Measurements from ENCODE around the gene GPR3.

Gene GPR3, protein sequence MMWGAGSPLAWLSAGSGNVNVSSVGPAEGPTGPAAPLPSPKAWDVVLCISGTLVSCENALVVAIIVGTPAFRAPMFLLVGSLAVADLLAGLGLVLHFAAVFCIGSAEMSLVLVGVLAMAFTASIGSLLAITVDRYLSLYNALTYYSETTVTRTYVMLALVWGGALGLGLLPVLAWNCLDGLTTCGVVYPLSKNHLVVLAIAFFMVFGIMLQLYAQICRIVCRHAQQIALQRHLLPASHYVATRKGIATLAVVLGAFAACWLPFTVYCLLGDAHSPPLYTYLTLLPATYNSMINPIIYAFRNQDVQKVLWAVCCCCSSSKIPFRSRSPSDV

DNA sequence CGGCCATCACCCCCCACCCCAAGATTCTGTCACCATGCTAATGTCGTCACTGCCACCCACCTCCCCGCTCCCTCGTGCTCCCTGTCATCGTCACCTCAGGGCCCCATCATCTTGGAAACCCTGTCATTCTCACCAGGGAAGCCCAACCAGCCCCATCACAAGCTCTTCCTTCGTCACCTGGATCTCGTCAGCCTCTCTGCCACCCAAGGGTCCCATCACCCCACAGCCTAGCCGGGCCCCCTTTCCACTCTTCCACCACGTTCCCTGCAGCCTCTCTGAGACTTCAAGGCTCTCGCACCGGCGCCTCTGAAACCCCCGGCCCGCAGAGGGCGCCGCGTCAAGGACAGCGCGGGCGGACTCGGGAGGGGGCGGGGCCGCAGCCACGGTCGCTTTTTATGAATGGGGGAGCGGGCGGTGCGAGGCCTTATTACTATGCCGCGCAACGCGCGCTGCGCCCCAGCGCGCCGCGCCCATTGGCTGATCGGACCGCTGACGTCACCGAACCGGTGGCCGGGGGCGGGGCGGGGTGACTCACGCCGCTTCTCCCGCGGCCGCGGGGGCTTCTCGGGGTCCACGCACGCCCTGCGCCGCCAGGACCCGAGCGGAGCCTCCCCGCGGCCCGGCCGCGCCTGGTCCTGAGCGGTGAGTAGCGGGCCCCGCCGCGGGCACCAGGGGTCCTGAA, at the start of gene GPR3:
GPR3 (plus strand) TSS at position 527 of the 682 bp plus-strand sequence. CDS start 1,177 bp downstream, outside the sequence.
- DNase-seq: peak; percentile 94 to 95

- peak; percentile 66 to 70 for DNase-seq
Measured at GRCh38 chr1:27342778-27343638, 49.4 kb upstream of the GPR3 start.

DNA sequence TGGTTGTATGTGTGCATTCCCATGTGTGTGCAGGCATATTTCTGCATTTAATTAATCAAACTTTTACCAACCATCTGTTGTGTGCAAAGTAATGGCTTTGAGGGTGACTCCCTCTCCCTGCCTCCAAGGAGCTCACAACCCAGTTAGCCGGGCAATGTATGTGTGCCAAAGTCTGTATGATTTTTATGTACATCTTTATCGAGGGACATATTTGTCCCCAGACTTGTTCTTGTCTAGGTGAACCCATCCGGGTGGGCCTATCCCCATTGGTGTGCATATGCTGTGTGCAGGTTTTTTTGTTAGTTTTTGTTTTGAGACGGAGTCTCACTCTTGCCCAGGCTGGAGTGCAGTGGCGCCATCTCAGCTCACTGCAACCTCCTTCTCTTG, 48.8 kb upstream of the GPR3 start:
- no peak for DNase-seq

GRCh38 chr1:27345272-27345671, 47.1 kb upstream of the GPR3 start:
- DNase-seq: no peak

DNA sequence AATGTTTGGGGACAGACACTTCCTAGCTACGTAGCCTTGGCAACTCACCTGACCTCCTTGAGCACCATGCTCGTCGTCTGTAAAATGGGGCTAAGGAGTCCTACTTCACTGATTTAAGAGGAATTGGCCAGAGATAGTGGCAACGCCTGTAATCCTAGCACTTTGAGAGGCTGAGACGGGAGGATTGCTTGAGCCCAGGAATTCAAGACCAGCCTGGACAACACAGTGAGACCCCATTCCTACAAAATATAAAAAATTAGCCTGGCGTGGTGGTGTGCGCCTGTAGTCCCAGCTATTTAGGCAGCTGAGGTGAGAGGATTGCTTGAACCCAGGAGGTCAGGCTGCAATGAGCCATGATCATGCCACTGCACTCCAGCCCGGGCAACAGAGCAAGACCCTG, 46.1 kb upstream of the GPR3 start:
- no peak for DNase-seq

- no peak for DNase-seq
Measured at GRCh38 chr1:27346991-27347624, 45.3 kb upstream of the GPR3 start.

DNA sequence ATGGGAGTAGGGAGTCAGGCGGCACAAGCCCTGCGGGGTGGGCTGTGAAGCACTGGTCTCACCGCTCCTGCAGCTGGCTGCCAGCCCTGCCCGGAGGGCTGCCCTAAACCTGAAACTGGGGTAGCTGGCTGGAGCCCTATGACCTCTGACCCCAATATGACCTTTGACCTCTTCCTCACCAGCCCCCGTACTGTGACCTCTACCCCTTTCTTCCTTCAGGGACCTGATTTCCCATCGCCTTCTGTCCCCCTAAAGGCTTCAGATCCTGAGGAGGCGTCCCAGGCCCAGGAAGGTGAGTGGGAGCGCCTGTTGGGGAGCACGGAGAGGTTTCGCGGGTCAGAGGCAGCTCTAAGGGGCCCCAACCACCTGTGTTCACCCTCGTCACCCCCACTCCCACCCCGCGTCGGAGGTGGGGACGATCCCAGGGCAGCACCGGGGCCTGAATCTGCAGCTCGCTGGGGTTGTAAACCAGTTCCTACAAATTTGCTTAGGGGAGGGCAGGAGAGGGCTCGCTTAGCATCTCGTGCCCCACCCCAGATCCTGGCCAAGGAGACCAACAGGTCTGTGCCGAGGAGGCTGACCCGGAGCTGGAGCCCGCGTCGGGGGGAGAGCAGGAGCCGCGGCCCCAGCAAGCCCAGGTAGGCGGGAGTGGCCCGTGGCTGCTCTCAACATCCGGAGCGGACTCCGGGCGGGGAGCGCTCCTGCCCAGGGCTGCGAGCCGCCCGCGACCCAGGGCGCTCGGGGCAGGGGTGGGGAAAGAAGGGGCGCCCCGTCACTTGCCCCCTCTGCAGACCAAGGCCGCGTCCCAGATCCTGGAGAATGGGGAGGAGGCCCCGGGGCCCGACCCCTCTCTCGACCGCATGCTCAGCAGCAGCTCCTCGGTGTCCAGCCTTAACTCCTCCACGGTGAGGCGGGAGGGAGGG, 43.3 kb upstream of the GPR3 start:
- no peak for DNase-seq

DNA sequence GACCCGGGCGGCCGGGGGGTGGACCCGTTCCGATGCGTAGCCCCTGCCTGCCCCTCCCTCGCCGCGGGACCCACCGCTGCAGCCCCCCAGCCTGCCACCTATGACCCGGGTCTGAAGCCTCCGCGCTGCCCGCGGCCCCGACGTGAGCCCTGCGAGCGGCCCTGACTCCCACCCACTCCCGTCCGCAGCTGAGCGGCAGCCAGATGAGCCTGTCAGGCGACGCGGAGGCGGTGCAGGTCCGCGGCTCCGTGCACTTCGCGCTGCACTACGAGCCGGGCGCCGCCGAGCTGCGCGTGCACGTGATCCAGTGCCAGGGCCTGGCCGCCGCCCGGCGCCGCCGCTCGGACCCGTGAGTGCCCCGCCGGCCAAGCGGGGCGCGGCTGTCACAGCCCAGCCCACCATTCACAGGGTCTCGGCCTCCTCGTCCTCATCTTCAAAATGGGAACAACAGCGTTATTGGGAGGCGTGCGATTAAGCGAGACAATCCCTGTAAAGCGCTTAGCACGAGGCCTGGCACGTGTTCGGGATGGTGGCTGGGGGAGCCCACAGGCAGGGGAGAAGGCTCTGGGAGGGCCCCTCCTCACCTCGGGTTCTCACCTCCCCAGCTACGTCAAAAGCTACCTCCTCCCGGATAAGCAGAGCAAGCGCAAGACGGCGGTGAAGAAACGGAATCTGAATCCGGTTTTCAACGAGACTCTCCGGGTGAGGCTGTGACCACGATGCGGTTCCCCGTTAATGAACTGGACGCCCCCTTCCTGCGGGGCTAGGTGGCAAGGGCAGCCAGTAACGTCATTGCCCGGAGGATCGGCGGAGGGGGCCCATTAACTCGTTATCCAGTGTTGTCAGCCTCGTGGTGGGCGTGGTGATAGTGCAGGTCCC, 42.4 kb upstream of the GPR3 start:
- no peak for DNase-seq

DNA sequence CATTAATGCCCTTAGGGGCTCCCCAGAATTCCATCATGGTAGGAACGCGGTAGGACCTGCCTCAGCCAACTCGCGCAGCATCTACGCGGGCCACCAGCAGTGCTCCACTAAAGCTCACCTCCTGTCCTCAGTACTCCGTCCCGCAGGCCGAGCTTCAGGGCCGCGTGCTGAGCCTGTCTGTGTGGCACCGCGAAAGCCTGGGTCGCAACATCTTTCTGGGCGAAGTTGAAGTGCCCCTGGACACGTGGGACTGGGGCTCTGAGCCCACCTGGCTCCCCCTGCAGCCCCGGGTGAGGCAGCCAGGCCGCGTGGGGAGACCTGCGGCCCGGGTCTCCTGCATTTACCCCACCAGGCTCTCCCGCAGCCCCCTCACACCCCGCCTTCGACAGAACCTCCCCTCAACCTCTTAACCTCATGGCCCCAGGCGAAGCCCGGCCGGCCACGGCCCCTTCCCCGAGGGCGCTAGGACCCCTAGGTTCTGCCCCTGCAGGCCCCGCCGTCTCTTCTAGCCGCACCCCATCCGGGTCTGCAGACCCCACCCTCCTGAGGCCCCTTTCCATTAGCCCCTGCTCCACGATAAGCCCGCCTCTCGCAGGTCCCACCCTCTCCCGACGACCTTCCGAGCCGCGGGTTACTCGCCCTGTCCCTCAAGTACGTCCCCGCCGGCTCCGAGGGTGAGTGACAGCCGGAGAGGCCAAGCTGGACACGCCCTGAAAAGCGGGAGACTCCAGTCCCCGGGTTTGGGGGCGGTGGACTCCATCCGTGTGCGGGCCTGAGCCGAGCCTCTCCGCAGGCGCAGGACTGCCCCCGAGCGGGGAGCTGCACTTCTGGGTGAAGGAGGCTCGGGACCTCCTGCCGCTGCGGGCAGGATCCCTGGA, 41.5 kb upstream of the GPR3 start:
- no peak for DNase-seq

GRCh38 chr1:27351541-27352107, 40.8 kb upstream of the GPR3 start:
- DNase-seq: no peak

- DNase-seq: no peak
Measured at GRCh38 chr1:27353166-27353565, 39.3 kb upstream of the GPR3 start.

DNA sequence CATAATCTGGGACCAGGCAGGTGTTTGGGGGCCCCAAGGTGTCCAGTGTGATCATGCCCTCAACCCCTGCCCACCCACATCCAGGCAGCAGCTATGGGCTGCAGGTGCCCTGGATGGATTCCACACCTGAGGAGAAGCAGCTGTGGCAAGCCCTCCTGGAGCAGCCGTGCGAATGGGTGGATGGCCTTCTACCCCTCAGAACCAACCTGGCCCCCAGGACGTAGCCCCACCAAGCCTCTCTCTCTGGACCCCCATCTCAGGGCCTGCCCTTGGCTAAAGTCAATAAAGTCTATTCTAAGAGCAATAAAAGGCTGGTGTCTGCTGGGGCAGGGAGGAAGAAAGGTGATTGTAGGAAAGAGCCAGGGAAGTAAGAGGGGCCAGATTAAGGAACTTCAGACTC, 38.8 kb upstream of the GPR3 start:
- DNase-seq: no peak

DNA sequence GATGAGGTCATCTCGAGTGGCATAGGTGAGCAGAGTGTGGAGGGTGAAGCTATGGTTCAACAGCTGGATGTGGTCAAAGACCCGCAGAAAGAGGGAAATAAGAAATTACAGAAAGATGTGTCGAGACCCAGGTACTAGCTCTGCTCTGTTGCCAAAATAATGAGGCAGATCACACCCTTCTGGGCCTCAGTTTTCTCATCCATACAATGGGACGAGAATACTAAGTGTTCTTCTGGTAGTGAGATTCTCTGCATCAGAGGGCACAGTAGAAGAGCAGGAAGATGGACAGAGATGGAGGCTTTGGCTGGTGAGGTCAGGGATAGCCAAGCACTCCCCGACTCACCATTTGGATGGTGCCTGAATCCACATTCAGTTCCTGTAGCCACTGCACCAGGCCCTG, 36.7 kb upstream of the GPR3 start:
- no peak for DNase-seq

- DNase-seq: no peak
Measured at GRCh38 chr1:27356277-27356618, 36.2 kb upstream of the GPR3 start.

GRCh38 chr1:27356619-27357280, 35.7 kb upstream of the GPR3 start:
- peak; percentile 46 to 60 for DNase-seq

DNA sequence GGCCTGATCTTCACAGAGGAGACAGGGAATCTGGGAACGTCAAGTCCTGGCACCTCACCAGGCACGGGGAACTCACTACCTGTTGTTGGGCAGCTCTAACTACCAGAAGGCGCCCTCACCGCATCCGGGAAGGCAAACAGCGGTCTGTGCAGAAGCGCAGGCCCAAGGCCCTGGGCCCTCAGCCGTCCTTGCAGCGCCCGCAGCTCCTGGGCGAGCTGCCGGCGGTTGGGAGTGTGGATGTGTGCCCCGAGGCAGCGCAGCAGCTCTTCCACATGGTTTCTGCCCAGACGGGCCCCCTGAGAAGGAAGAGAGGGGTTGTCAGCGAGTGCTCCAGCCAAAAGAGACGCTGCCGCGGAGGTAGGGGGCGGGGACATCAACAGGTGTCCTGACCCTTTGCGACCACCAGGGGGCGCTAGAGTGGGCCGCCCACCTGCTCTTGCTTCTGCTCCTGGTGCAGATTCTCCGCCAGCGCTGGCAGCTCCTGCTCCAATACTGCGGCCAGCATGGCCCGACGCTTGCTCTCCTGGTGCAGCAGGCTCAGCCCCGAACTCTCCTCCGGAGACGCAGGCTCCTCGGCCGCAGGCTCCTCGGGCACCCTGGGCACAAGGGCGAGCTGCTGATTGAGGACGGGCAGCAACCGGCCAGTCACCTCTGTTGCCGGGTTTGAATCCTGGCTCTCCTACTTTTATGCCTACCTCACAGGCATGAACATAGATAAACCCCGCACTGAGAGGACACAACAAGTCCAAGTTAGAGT, 35.0 kb upstream of the GPR3 start:
- peak; percentile 78 to 82 for DNase-seq

GRCh38 chr1:27358038-27358927, 34.1 kb upstream of the GPR3 start:
- DNase-seq: no peak

Data from activated CD4-positive, alpha-beta T cell treated with anti-CD3 and anti-CD28 coated beads, Interleukin-2, amount 50 U/mL, for 48 hours (primary cell).